ENCODE measurements around the gene OR2M4. TPM values are rescaled to one million over a fixed set of nuclear protein-coding genes. Genes with fewer than 3 reads are reported as not detected.

The OR2M4 gene
- total and polyA plus RNA-seq, 2 donors (not counting 1 experiment from before 2014, with no cell fraction given), result under 0.01 TPM; not detected in 1

- no peaks in the 10 kb centered on the region for H3K79me2 ChIP-seq (ENCODE audit: control insufficient read depth, insufficient read depth, low read length)
- no peak overlapping the region for H3K9ac ChIP-seq (ENCODE audit: insufficient read depth, low read length)
- no peaks in the 10 kb centered on the region for H3K9me3 ChIP-seq (ENCODE audit: control insufficient read depth, insufficient read depth, low read depth, low read length)
- H4K20me1 ChIP-seq (ENCODE audit: control insufficient read depth, extremely low read depth, insufficient read depth, low read length), result no peaks in the 10 kb centered on the region
- no peaks in the 10 kb centered on the region for H3K36me3 ChIP-seq (ENCODE audit: control insufficient read depth, insufficient read depth, low read length)
- no peak overlapping the region for H3K4me3 ChIP-seq (replicated peaks in 1 of 4; ENCODE audit: control extremely low read depth in 1 of 4, insufficient read depth in 1 of 4, low read depth in 3 of 4, low read length in 4 of 4)
- no peak overlapping the region for H2AFZ ChIP-seq (ENCODE audit: low read length)
- no peak for DNase-seq (ENCODE audit: low read depth in 2 of 2)
- H3K27me3 ChIP-seq (ENCODE audit: control insufficient read depth, insufficient read depth, low read length), result no peaks in the 10 kb centered on the region
- H3K27ac ChIP-seq (ENCODE audit: insufficient read depth, low read length), result no peak overlapping the region
- TF ChIP-seq CTCF (conservative IDR thresholded peaks at IDR 0.05 in 1 of 2, IDR thresholded peaks at IDR 0.05 in 1 of 2; ENCODE audit: low read depth in 1 of 2, low read length in 2 of 2), result no peak
- no peak for TF ChIP-seq EZH2 (IDR thresholded peaks at IDR 0.05; ENCODE audit: low read length, missing control alignments)
- no peaks in the 10 kb centered on the region for H3K4me1 ChIP-seq (ENCODE audit: control insufficient read depth, extremely low read depth, insufficient read depth, low read length)
- H3K4me2 ChIP-seq (ENCODE audit: extremely low read depth, insufficient read depth, low read length), result no peak overlapping the region
These were observed 15.3 kb upstream of the OR2M4 start for GRCh38 chr1:248215880-248216279.

- no peaks in the 10 kb centered on the region for H3K4me1 ChIP-seq (ENCODE audit: control insufficient read depth, extremely low read depth, insufficient read depth, low read length)
- H3K4me3 ChIP-seq (replicated peaks in 1 of 4; ENCODE audit: control extremely low read depth in 1 of 4, insufficient read depth in 1 of 4, low read depth in 3 of 4, low read length in 4 of 4), result no peak overlapping the region
- DNase-seq (ENCODE audit: low read depth in 2 of 2), result no peak
- H3K36me3 ChIP-seq (ENCODE audit: control insufficient read depth, insufficient read depth, low read length), result no peaks in the 10 kb centered on the region
- H3K79me2 ChIP-seq (ENCODE audit: control insufficient read depth, insufficient read depth, low read length), result no peaks in the 10 kb centered on the region
- H3K4me2 ChIP-seq (ENCODE audit: extremely low read depth, insufficient read depth, low read length), result no peak overlapping the region
- H2AFZ ChIP-seq (ENCODE audit: low read length), result no peak overlapping the region
- no peaks in the 10 kb centered on the region for H3K27me3 ChIP-seq (ENCODE audit: control insufficient read depth, insufficient read depth, low read length)
- TF ChIP-seq CTCF (conservative IDR thresholded peaks at IDR 0.05 in 1 of 2, IDR thresholded peaks at IDR 0.05 in 1 of 2; ENCODE audit: low read depth in 1 of 2, low read length in 2 of 2) (no peak), EZH2 (IDR thresholded peaks at IDR 0.05; ENCODE audit: low read length, missing control alignments) (no peak)
- no peaks in the 10 kb centered on the region for H3K9me3 ChIP-seq (ENCODE audit: control insufficient read depth, insufficient read depth, low read depth, low read length)
- H4K20me1 ChIP-seq (ENCODE audit: control insufficient read depth, extremely low read depth, insufficient read depth, low read length), result no peaks in the 10 kb centered on the region
- H3K27ac ChIP-seq (ENCODE audit: insufficient read depth, low read length), result no peak overlapping the region
- no peak overlapping the region for H3K9ac ChIP-seq (ENCODE audit: insufficient read depth, low read length)
These were observed 5.7 kb upstream of the OR2M4 start for GRCh38 chr1:248225537-248225936.

GRCh38 chr1:248229360-248229908 is 1.8 kb upstream of the OR2M4 start:
- Histone ChIP-seq H3K4me2 (ENCODE audit: extremely low read depth, insufficient read depth, low read length) (no peak overlapping the region), H3K4me1 (ENCODE audit: control insufficient read depth, extremely low read depth, insufficient read depth, low read length) (no peaks in the 10 kb centered on the region), H3K27me3 (ENCODE audit: control insufficient read depth, insufficient read depth, low read length) (no peaks in the 10 kb centered on the region), H3K9me3 (ENCODE audit: control insufficient read depth, insufficient read depth, low read depth, low read length) (no peaks in the 10 kb centered on the region), H2AFZ (ENCODE audit: low read length) (no peak overlapping the region), H4K20me1 (ENCODE audit: control insufficient read depth, extremely low read depth, insufficient read depth, low read length) (no peaks in the 10 kb centered on the region), H3K27ac (ENCODE audit: insufficient read depth, low read length) (no peak overlapping the region), H3K9ac (ENCODE audit: insufficient read depth, low read length) (no peak overlapping the region), H3K79me2 (ENCODE audit: control insufficient read depth, insufficient read depth, low read length) (no peaks in the 10 kb centered on the region), H3K4me3 (replicated peaks in 1 of 4; ENCODE audit: control extremely low read depth in 1 of 4, insufficient read depth in 1 of 4, low read depth in 3 of 4, low read length in 4 of 4) (no peak overlapping the region), H3K36me3 (ENCODE audit: control insufficient read depth, insufficient read depth, low read length) (no peaks in the 10 kb centered on the region)
- TF ChIP-seq EZH2 (IDR thresholded peaks at IDR 0.05; ENCODE audit: low read length, missing control alignments), result no peak
- no peak for TF ChIP-seq CTCF (conservative IDR thresholded peaks at IDR 0.05 in 1 of 2, IDR thresholded peaks at IDR 0.05 in 1 of 2; ENCODE audit: low read depth in 1 of 2, low read length in 2 of 2)
- DNase-seq (ENCODE audit: low read depth in 2 of 2), result no peak
